ENCODE results near the gene BGN.

DNA sequence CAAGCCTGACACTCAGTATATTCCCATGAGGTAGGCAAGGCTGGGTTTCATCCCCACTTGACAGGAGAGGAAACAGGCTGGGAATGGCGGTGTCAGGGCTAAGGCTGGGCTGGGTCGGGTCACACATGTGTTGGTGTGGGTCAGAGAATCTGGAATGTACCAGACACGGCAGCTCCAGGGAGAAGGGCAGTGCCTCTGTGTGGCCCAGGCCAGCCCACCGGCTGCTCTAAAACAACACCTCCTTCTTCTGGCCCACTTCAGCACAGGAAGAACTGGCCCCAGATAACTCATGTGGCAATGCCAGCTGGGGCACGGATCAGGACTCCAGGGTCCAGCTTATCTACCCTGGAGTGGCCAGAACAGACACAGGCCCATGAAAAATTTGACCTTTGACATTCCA lies 30.7 kb upstream of the BGN start:
- TF ChIP-seq ZEB2 (tag by site-specific recombination; IDR thresholded peaks at IDR 0.05) (no peak), TRIM28 (IDR thresholded peaks at IDR 0.05; ENCODE audit: borderline replicate concordance, low read length) (no peak), SETDB1 (IDR thresholded peaks at IDR 0.05; ENCODE audit: insufficient read length, low read length) (no peak)
- TF ChIP-seq, protein P1, sequence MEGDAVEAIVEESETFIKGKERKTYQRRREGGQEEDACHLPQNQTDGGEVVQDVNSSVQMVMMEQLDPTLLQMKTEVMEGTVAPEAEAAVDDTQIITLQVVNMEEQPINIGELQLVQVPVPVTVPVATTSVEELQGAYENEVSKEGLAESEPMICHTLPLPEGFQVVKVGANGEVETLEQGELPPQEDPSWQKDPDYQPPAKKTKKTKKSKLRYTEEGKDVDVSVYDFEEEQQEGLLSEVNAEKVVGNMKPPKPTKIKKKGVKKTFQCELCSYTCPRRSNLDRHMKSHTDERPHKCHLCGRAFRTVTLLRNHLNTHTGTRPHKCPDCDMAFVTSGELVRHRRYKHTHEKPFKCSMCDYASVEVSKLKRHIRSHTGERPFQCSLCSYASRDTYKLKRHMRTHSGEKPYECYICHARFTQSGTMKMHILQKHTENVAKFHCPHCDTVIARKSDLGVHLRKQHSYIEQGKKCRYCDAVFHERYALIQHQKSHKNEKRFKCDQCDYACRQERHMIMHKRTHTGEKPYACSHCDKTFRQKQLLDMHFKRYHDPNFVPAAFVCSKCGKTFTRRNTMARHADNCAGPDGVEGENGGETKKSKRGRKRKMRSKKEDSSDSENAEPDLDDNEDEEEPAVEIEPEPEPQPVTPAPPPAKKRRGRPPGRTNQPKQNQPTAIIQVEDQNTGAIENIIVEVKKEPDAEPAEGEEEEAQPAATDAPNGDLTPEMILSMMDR (tag by site-specific recombination; IDR thresholded peaks at IDR 0.05), result no peak
